Loucy (cell line): ENCODE results near the gene AQP7.

Experiments used
- H2AFZ ChIP-seq: fragments of 200-600 bp; sonication (generic); 2 replicates; pipeline ENCODE4 v1.6.0; 2016; ENCODE audit warnings: antibody characterized with exemption, mild to moderate bottlenecking, low read length, moderate library complexity
- H3F3A ChIP-seq: fragments of 200-600 bp; 2 replicates; pipeline ENCODE4 v1.6.0; 2016; ENCODE audit warnings: antibody characterized with exemption, low read depth, mild to moderate bottlenecking
- H3K27me3 ChIP-seq: fragments of 200-600 bp; sonication (generic); 2 replicates; pipeline ENCODE4 v1.6.1; 2014; ENCODE audit warnings: low read length, mild to moderate bottlenecking; ENCODE audit not compliant: insufficient read depth, poor library complexity, severe bottlenecking
- H3K36me3 ChIP-seq: fragments of 200-600 bp; sonication (generic); 2 replicates; pipeline ENCODE4 v1.6.1; 2016; ENCODE audit warnings: low read length; ENCODE audit not compliant: insufficient read depth
- H3K4me1 ChIP-seq: fragments of 200-600 bp; sonication (generic); 2 replicates; pipeline ENCODE4 v1.5.1; 2014; ENCODE audit warnings: low read length, mild to moderate bottlenecking; ENCODE audit not compliant: insufficient read depth, poor library complexity, severe bottlenecking
- H3K4me2 ChIP-seq: fragments of 200-600 bp; sonication (generic); 2 replicates; pipeline ENCODE4 v1.6.0; 2014; ENCODE audit warnings: antibody characterized with exemption, low read length, low read depth, mild to moderate bottlenecking; ENCODE audit not compliant: poor library complexity, severe bottlenecking
- H3K4me3 ChIP-seq: fragments of 200-600 bp; sonication (generic); 2 replicates; pipeline ENCODE4 v1.5.1; 2014; ENCODE audit warnings: low read length, mild to moderate bottlenecking, mixed read lengths; ENCODE audit not compliant: poor library complexity, severe bottlenecking
- H3K79me2 ChIP-seq: fragments of 200-600 bp; sonication (generic); 2 replicates; pipeline ENCODE4 v1.6.1; 2014; ENCODE audit warnings: low read length; ENCODE audit not compliant: insufficient read depth
- H3K9ac ChIP-seq: fragments of 200-600 bp; sonication (generic); 2 replicates; pipeline ENCODE4 v1.6.0; 2014; ENCODE audit warnings: mild to moderate bottlenecking, low read depth, low read length, moderate library complexity; ENCODE audit not compliant: poor library complexity, severe bottlenecking
- H3K9me2 ChIP-seq: fragments of 200-600 bp; sonication (generic); replicated peaks from 2 replicates; pipeline ENCODE4 v1.6.1; 2016; ENCODE audit warnings: low read depth, low read length, mixed read lengths
- H3K9me3 ChIP-seq: fragments of 200-600 bp; sonication (generic); 2 replicates; pipeline ENCODE4 v1.6.1; 2014; ENCODE audit warnings: mild to moderate bottlenecking, antibody characterized with exemption, low read length, low read depth; ENCODE audit not compliant: insufficient read depth
- H4K20me1 ChIP-seq: fragments of 200-600 bp; sonication (generic); 2 replicates; pipeline ENCODE4 v1.6.0; 2014; ENCODE audit warnings: antibody characterized with exemption, low read length, mild to moderate bottlenecking; ENCODE audit not compliant: insufficient read depth, poor library complexity, severe bottlenecking
- EZH2phosphoT487 ChIP-seq: fragments of 200-600 bp; IDR thresholded peaks from 2 replicates; pipeline ENCODE4 v1.6.1; 2018; ENCODE audit warnings: antibody characterized with exemption, mild to moderate bottlenecking, moderate library complexity, borderline replicate concordance
- TF ChIP-seq, protein P1 (sequence below): fragments of 200-600 bp; sonication (generic); conservative IDR thresholded peaks from 2 replicates; pipeline ENCODE4 v1.5.1; 2014; ENCODE audit warnings: mild to moderate bottlenecking, antibody characterized with exemption, low read length

Gene AQP7

DNA sequence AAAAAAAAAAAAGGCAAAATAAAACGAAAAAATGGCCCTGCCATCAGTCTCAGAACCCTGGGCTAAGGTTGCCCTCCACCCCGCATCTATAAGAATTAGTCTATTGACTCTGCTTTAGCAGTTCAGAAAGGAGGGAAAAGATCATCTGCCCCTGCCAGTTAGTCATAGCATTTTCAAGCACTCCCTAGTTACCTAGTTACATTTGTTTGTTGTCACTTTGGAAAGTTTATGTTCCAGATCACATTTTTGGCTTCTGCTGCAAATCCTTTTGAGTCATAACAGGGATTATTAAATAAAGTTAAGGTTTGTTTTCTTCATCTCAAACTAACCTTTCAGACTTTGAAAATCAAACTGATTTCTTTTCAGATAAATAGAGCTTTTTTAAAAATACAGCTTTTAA lies 52.1 kb downstream of the AQP7 start:
- no peaks in the 10 kb centered on the region for H3K79me2 ChIP-seq
- H3K9ac ChIP-seq, result no peak overlapping the region
- no peak overlapping the region for H2AFZ ChIP-seq
- no peak overlapping the region for H3K4me3 ChIP-seq
- H3K4me2 ChIP-seq, result no peak overlapping the region
- TF ChIP-seq EZH2phosphoT487, result no peak
- TF ChIP-seq, protein P1, sequence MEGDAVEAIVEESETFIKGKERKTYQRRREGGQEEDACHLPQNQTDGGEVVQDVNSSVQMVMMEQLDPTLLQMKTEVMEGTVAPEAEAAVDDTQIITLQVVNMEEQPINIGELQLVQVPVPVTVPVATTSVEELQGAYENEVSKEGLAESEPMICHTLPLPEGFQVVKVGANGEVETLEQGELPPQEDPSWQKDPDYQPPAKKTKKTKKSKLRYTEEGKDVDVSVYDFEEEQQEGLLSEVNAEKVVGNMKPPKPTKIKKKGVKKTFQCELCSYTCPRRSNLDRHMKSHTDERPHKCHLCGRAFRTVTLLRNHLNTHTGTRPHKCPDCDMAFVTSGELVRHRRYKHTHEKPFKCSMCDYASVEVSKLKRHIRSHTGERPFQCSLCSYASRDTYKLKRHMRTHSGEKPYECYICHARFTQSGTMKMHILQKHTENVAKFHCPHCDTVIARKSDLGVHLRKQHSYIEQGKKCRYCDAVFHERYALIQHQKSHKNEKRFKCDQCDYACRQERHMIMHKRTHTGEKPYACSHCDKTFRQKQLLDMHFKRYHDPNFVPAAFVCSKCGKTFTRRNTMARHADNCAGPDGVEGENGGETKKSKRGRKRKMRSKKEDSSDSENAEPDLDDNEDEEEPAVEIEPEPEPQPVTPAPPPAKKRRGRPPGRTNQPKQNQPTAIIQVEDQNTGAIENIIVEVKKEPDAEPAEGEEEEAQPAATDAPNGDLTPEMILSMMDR, result no peak
- no peaks in the 10 kb centered on the region for H3F3A ChIP-seq
- no peaks in the 10 kb centered on the region for H3K9me2 ChIP-seq
- no peaks in the 10 kb centered on the region for H3K9me3 ChIP-seq
- H3K27me3 ChIP-seq, result no peaks in the 10 kb centered on the region
- no peaks in the 10 kb centered on the region for H4K20me1 ChIP-seq
- no peaks in the 10 kb centered on the region for H3K4me1 ChIP-seq
- H3K36me3 ChIP-seq, result peaks cover 39% of the 10 kb centered on the region; the same call in 1 of the 2 replicates

DNA sequence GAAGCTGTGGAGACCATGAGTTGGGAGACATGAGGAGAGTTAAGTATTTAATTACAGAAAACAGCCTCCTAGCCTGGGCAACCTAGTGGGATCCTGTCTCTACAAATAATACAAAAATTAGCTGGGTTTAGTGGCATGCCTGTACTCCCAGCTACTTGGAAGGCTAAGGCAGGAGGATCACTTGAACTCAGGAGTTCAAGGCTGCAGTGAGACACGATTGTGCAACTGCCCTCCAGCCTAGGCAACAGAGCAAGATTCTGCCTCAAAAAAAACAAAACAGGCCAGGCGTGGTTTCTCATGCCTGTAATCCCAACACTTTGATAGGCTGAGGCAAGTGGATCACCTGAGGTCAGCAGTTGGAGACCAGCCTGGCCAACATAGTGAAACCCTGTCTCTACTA lies 52.6 kb downstream of the AQP7 start:
- H3K36me3 ChIP-seq, result peaks cover 39% of the 10 kb centered on the region; the same call in 1 of the 2 replicates
- H3K79me2 ChIP-seq, result no peaks in the 10 kb centered on the region
- H3F3A ChIP-seq, result no peaks in the 10 kb centered on the region
- H3K4me3 ChIP-seq, result no peak overlapping the region
- no peaks in the 10 kb centered on the region for H3K27me3 ChIP-seq
- TF ChIP-seq, protein P1, result no peak
- TF ChIP-seq EZH2phosphoT487, result no peak
- no peak overlapping the region for H3K4me2 ChIP-seq
- no peaks in the 10 kb centered on the region for H3K9me3 ChIP-seq
- H3K9me2 ChIP-seq, result no peaks in the 10 kb centered on the region
- H3K9ac ChIP-seq, result no peak overlapping the region
- no peak overlapping the region for H2AFZ ChIP-seq
- no peaks in the 10 kb centered on the region for H3K4me1 ChIP-seq
- H4K20me1 ChIP-seq, result no peaks in the 10 kb centered on the region

DNA sequence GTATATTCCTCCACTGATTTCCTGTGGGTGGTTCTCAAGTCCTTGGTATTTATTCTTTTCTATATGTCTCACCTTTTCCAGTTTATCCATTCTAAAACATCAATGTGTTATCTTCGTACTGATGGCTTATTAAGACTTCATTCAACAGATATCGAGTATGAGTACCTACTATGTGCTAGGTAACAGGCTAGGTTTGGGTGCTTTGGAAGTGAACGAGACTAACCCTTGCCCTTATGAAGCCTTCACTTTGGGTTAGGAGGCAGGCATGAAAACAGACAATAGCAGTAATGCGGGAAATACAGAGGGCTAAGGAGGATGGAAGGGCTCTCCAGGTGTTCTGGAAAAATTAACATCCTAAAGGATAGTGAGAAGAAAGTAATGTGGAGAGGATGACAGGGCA lies 53.4 kb downstream of the AQP7 start:
- Histone ChIP-seq H3K9ac (no peak overlapping the region), H3F3A (no peaks in the 10 kb centered on the region), H3K4me1 (no peaks in the 10 kb centered on the region), H2AFZ (no peak overlapping the region), H3K79me2 (no peaks in the 10 kb centered on the region), H3K36me3 (peaks cover 46% of the 10 kb centered on the region; the same call in 1 of the 2 replicates), H4K20me1 (no peaks in the 10 kb centered on the region), H3K9me3 (no peaks in the 10 kb centered on the region), H3K4me2 (no peak overlapping the region), H3K9me2 (no peaks in the 10 kb centered on the region), H3K4me3 (no peak overlapping the region), H3K27me3 (no peaks in the 10 kb centered on the region)
- TF ChIP-seq, protein P1, result no peak
- TF ChIP-seq EZH2phosphoT487, result no peak
